Measurements from ENCODE around the gene CNTNAP2.

The CNTNAP2 gene

DNA sequence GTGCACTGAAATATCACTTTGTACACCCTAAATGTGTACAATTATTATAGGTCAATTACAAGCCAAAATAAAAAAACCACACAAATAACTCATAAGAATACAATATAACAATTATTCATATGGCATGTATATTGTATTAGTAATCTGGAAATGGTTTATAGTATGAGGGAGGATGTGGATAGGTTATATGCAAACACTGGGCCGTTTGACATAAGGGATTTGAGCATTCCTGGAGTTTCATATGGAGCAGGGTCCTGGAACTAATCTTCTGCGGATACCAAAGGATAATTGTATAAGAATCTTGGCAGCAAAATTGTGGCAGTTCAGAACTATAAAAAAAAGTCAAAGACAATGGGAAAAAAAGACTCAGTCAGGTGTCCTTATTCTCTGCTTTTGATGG lies 619.4 kb downstream of the CNTNAP2 start:
- Histone ChIP-seq H3K9me3 (ENCODE audit: insufficient read depth, low read length) (peaks cover 7% of the 10 kb centered on the region; the same call in 1 of the 2 replicates), H3K9ac (ENCODE audit: low read length) (no peak overlapping the region), H3K9me2 (replicated peaks; ENCODE audit: insufficient read depth, low read length) (no peaks in the 10 kb centered on the region), H4K20me1 (ENCODE audit: low read depth, low read length) (no peaks in the 10 kb centered on the region), H3K36me3 (ENCODE audit: low read length) (no peaks in the 10 kb centered on the region), H3K4me2 (ENCODE audit: low read depth, low read length, poor library complexity, severe bottlenecking) (no peak overlapping the region), H3K4me3 (ENCODE audit: insufficient read depth, low read length, poor library complexity, severe bottlenecking) (no peak overlapping the region), H3K27me3 (ENCODE audit: low read length) (no peaks in the 10 kb centered on the region), H3K79me2 (ENCODE audit: insufficient read depth, low read length) (no peaks in the 10 kb centered on the region), H3F3A (ENCODE audit: insufficient read depth) (no peaks in the 10 kb centered on the region), H2AFZ (ENCODE audit: low read depth, low read length, severe bottlenecking) (no peak overlapping the region), H3K27ac (ENCODE audit: low read depth, low read length) (no peak overlapping the region)
- TF ChIP-seq EZH2phosphoT487 (conservative IDR thresholded peaks at IDR 0.05; ENCODE audit: low read length), result no peak
- TF ChIP-seq, protein P1, sequence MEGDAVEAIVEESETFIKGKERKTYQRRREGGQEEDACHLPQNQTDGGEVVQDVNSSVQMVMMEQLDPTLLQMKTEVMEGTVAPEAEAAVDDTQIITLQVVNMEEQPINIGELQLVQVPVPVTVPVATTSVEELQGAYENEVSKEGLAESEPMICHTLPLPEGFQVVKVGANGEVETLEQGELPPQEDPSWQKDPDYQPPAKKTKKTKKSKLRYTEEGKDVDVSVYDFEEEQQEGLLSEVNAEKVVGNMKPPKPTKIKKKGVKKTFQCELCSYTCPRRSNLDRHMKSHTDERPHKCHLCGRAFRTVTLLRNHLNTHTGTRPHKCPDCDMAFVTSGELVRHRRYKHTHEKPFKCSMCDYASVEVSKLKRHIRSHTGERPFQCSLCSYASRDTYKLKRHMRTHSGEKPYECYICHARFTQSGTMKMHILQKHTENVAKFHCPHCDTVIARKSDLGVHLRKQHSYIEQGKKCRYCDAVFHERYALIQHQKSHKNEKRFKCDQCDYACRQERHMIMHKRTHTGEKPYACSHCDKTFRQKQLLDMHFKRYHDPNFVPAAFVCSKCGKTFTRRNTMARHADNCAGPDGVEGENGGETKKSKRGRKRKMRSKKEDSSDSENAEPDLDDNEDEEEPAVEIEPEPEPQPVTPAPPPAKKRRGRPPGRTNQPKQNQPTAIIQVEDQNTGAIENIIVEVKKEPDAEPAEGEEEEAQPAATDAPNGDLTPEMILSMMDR (IDR thresholded peaks at IDR 0.05; ENCODE audit: insufficient read depth, low read length, poor library complexity, severe bottlenecking), result no peak

DNA sequence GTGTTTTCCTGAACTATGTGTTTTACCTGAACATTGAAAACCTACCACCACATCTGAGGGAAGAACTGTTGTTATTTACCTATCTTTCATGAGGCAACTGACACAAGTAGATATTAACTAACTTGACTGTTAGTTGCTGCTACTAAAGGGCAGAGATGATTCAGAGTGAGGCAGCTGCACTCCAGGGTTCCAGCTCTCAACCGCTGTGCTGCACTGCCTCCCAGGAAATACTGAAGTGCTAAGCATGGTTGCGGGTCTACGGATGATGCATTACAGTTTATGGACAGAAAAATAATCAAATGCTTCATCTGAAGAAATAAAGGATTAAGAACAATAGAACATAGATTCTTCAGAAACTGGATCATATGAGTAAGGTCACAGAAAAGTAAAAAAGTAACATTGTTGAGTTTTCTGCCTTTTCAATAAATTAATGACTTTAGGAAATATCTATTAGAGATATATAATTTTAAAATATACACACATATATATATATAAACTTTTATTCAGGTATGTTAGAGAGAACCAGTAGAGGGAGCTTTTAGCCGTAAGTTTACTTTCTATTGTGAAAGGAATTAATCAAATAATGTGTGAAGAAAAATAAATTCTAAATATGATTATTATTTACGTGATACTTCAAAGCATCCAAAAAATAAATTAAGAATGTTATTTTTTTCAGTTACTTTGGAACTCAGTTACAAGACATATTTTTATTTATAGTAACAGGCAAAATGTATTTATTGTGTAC lies 620.0 kb downstream of the CNTNAP2 start:
- TF ChIP-seq EZH2phosphoT487 (conservative IDR thresholded peaks at IDR 0.05; ENCODE audit: low read length), result no peak
- TF ChIP-seq, protein P1 (IDR thresholded peaks at IDR 0.05; ENCODE audit: insufficient read depth, low read length, poor library complexity, severe bottlenecking), result no peak
- Histone ChIP-seq H3F3A (ENCODE audit: insufficient read depth) (no peaks in the 10 kb centered on the region), H3K27ac (ENCODE audit: low read depth, low read length) (no peak overlapping the region), H3K4me2 (ENCODE audit: low read depth, low read length, poor library complexity, severe bottlenecking) (no peak overlapping the region), H3K27me3 (ENCODE audit: low read length) (no peaks in the 10 kb centered on the region), H3K79me2 (ENCODE audit: insufficient read depth, low read length) (no peaks in the 10 kb centered on the region), H3K9ac (ENCODE audit: low read length) (no peak overlapping the region), H3K9me3 (ENCODE audit: insufficient read depth, low read length) (peaks cover 8% of the 10 kb centered on the region; the same call in 1 of the 2 replicates), H3K9me2 (replicated peaks; ENCODE audit: insufficient read depth, low read length) (no peaks in the 10 kb centered on the region), H3K36me3 (ENCODE audit: low read length) (no peaks in the 10 kb centered on the region), H2AFZ (ENCODE audit: low read depth, low read length, severe bottlenecking) (no peak overlapping the region), H3K4me3 (ENCODE audit: insufficient read depth, low read length, poor library complexity, severe bottlenecking) (no peak overlapping the region), H4K20me1 (ENCODE audit: low read depth, low read length) (no peaks in the 10 kb centered on the region)

DNA sequence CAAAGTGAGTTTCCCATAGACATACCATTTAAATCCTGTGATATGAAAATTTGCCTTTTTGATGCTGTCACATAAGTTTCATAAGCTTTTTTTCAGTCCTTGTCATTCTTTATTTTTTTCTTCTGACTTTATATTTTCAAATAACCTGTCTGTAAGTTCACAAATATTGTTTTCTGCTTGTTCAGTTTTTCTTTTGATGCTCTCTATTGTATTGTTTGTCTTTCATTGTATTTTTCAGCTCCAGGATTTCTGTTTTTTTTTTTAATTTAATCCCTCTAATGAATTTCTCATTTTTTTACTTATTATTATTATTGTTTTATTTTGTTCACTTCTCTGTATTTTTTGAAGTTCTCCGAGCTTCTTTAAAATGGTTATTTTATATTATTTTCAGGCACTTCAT lies 623.4 kb downstream of the CNTNAP2 start:
- Histone ChIP-seq H3F3A (ENCODE audit: insufficient read depth) (no peaks in the 10 kb centered on the region), H3K9me2 (replicated peaks; ENCODE audit: insufficient read depth, low read length) (no peaks in the 10 kb centered on the region), H2AFZ (ENCODE audit: low read depth, low read length, severe bottlenecking) (no peak overlapping the region), H4K20me1 (ENCODE audit: low read depth, low read length) (no peaks in the 10 kb centered on the region), H3K79me2 (ENCODE audit: insufficient read depth, low read length) (no peaks in the 10 kb centered on the region), H3K9ac (ENCODE audit: low read length) (no peak overlapping the region), H3K27me3 (ENCODE audit: low read length) (no peaks in the 10 kb centered on the region), H3K27ac (ENCODE audit: low read depth, low read length) (no peak overlapping the region), H3K9me3 (ENCODE audit: insufficient read depth, low read length) (peaks cover 8% of the 10 kb centered on the region; the same call in 1 of the 2 replicates), H3K4me3 (ENCODE audit: insufficient read depth, low read length, poor library complexity, severe bottlenecking) (no peak overlapping the region), H3K4me2 (ENCODE audit: low read depth, low read length, poor library complexity, severe bottlenecking) (no peak overlapping the region), H3K36me3 (ENCODE audit: low read length) (no peaks in the 10 kb centered on the region)
- TF ChIP-seq, protein P1 (IDR thresholded peaks at IDR 0.05; ENCODE audit: insufficient read depth, low read length, poor library complexity, severe bottlenecking), result no peak
- no peak for TF ChIP-seq EZH2phosphoT487 (conservative IDR thresholded peaks at IDR 0.05; ENCODE audit: low read length)
